GM23338 (cell line): ENCODE results near the gene AFF2. TPM values are rescaled to one million over a fixed set of nuclear protein-coding genes. Genes with fewer than 3 reads are reported as not detected.

ENCODE experiments used
- ATAC-seq: fragments of 200-7000 bp; cut with Tn5 transposase; 3 replicates; pipeline ENCODE4 v1.9.1; 2020
- DNase-seq: peaks from one replicate; pipeline ENCODE4 v3.0.0-alpha.2; 2015; ENCODE audit warnings: low spot score
- H2AFZ ChIP-seq: fragments of 200-600 bp; sonication (generic); 2 replicates; pipeline ENCODE4 v1.8.0; 2016; ENCODE audit warnings: antibody characterized with exemption, mild to moderate bottlenecking, moderate library complexity
- H3F3A ChIP-seq: fragments of 200-600 bp; sonication (generic); replicated peaks from 2 replicates; pipeline ENCODE4 v1.8.0; 2017; ENCODE audit warnings: antibody characterized with exemption, mixed run types, low read depth
- H3K27ac ChIP-seq: fragments of 200-600 bp; sonication (generic); 2 replicates; pipeline ENCODE4 v1.6.1; 2016; ENCODE audit warnings: low read depth
- H3K27me3 ChIP-seq: fragments of 200-600 bp; sonication (generic); 2 replicates; pipeline ENCODE4 v1.8.0; 2016; ENCODE audit warnings: mild to moderate bottlenecking, mixed run types, moderate library complexity; ENCODE audit not compliant: insufficient read depth
- H3K36me3 ChIP-seq: fragments of 200-600 bp; sonication (generic); 2 replicates; pipeline ENCODE4 v1.8.0; 2016; ENCODE audit warnings: mild to moderate bottlenecking; ENCODE audit not compliant: insufficient read depth
- H3K4me1 ChIP-seq: fragments of 200-600 bp; sonication (generic); 2 replicates; pipeline ENCODE4 v1.8.0; 2016; ENCODE audit warnings: mild to moderate bottlenecking, moderate library complexity; ENCODE audit not compliant: insufficient read depth
- H3K4me2 ChIP-seq: fragments of 200-600 bp; sonication (generic); 2 replicates; pipeline ENCODE4 v1.7.1; 2017; ENCODE audit warnings: mixed run types
- H3K4me3 ChIP-seq: fragments of 200-600 bp; sonication (generic); 2 replicates; pipeline ENCODE4 v1.6.1; 2016; ENCODE audit warnings: mixed run types
- H3K79me2 ChIP-seq: fragments of 200-600 bp; sonication (generic); replicated peaks from 2 replicates; pipeline ENCODE4 v1.8.0; 2017; ENCODE audit warnings: mild to moderate bottlenecking; ENCODE audit not compliant: insufficient read depth
- H3K9me2 ChIP-seq: fragments of 200-600 bp; sonication (generic); 2 replicates; pipeline ENCODE4 v1.8.0; 2017; ENCODE audit not compliant: insufficient read depth
- H4K20me1 ChIP-seq: fragments of 200-600 bp; sonication (generic); replicated peaks from 2 replicates; pipeline ENCODE4 v1.8.0; 2017; ENCODE audit warnings: mild to moderate bottlenecking; ENCODE audit not compliant: insufficient read depth
- H3K27ac Mint-ChIP-seq: 2 replicates; pipeline ENCODE4 v1.8.0; 2020; ENCODE audit warnings: inconsistent platforms, mild to moderate bottlenecking, moderate library complexity, mixed read lengths
- H3K27me3 Mint-ChIP-seq: 3 replicates; pipeline ENCODE4 v1.8.0; 2022; ENCODE audit warnings: low read depth, mild to moderate bottlenecking, moderate library complexity, mixed read lengths, inconsistent platforms; ENCODE audit not compliant: insufficient read depth, poor library complexity
- H3K36me3 Mint-ChIP-seq: 3 replicates; pipeline ENCODE4 v1.8.0; 2021; ENCODE audit warnings: low read depth, mild to moderate bottlenecking, inconsistent platforms, moderate library complexity, mixed read lengths
- H3K4me1 Mint-ChIP-seq: 3 replicates; pipeline ENCODE4 v1.8.0; 2020; ENCODE audit warnings: mild to moderate bottlenecking, inconsistent platforms, mixed read lengths
- H3K4me3 Mint-ChIP-seq: 3 replicates; pipeline ENCODE4 v1.8.0; 2021; ENCODE audit warnings: moderate library complexity, mild to moderate bottlenecking, inconsistent platforms, mixed read lengths
- H3K9me3 Mint-ChIP-seq: 3 replicates; pipeline ENCODE4 v1.8.0; 2020; ENCODE audit warnings: moderate library complexity, mild to moderate bottlenecking, inconsistent platforms, mixed read lengths
- CTCF ChIP-seq, 2 experiments: fragments of 200-600 bp in 1 of 2; sonication (generic) in 1 of 2; conservative IDR thresholded peaks; 2 replicates each; pipeline versions ENCODE4 v1.5.1 to v1.6.1; 2016 to 2017; ENCODE audit warnings: antibody characterized with exemption in 2 of 2, low read depth in 2 of 2, mild to moderate bottlenecking in 2 of 2, moderate library complexity in 1 of 2
- EZH2 ChIP-seq: fragments of 200-600 bp; sonication (generic); IDR thresholded peaks from one replicate; pipeline ENCODE4 v1.8.0; 2017; ENCODE audit warnings: antibody characterized with exemption, mild to moderate bottlenecking, low read depth; ENCODE audit not compliant: unreplicated experiment
- EZH2phosphoT487 ChIP-seq: fragments of 200-600 bp; sonication (generic); IDR thresholded peaks from one replicate; pipeline ENCODE4 v1.8.1; 2018; ENCODE audit warnings: antibody characterized with exemption; ENCODE audit not compliant: unreplicated experiment
- JUNB ChIP-seq: IDR thresholded peaks from one replicate; pipeline ENCODE4 v1.6.1; 2016; ENCODE audit warnings: antibody characterized with exemption; ENCODE audit not compliant: unreplicated experiment
- POLR2AphosphoS5 ChIP-seq: IDR thresholded peaks from 2 replicates; pipeline ENCODE4 v1.6.1; 2016; ENCODE audit warnings: antibody characterized with exemption, low read depth
- STAT1 ChIP-seq: IDR thresholded peaks from one replicate; pipeline ENCODE4 v1.6.1; 2016; ENCODE audit warnings: antibody characterized with exemption; ENCODE audit not compliant: unreplicated experiment
- ZNF114 ChIP-seq: fragments of 250-450 bp; sonication (Bioruptor Pico); IDR thresholded peaks from 2 replicates; pipeline ENCODE4 v1.5.0; 2020; ENCODE audit warnings: mild to moderate bottlenecking, moderate library complexity
- polyA plus RNA-seq: library from polyadenylated mRNA; unstranded; fragments of >200 nt; fragmentation: Nextera tagmentation; extraction: Ambion mirVana; gene quantifications from 2 replicates; pipeline ENCODE4 v1.2.1, GENCODE V29; 2016
- total RNA-seq: library from RNA; depleted of rRNA; stranded (reverse); fragments of >200 nt; shearing (Covaris generic); gene quantifications from 2 replicates; pipeline ENCODE4 v1.2.3, GENCODE V29; 2014
- TF ChIP-seq, protein P1 (sequence below): IDR thresholded peaks from 2 replicates; pipeline ENCODE4 v1.6.1; 2016; ENCODE audit warnings: antibody characterized with exemption
- TF ChIP-seq, protein P2 (sequence below): fragments of 250-450 bp; sonication (Bioruptor Pico); IDR thresholded peaks from 2 replicates; pipeline ENCODE4 v1.5.0; 2020; ENCODE audit warnings: mild to moderate bottlenecking, moderate library complexity
- TF ChIP-seq, protein P3 (sequence below): IDR thresholded peaks from one replicate; pipeline ENCODE4 v1.6.1; 2018; ENCODE audit warnings: antibody characterized with exemption; ENCODE audit not compliant: unreplicated experiment

AFF2 gene
- total and polyA plus RNA-seq, 2 experiments from 2014 or later: 1.6 to 5.8 TPM

DNA sequence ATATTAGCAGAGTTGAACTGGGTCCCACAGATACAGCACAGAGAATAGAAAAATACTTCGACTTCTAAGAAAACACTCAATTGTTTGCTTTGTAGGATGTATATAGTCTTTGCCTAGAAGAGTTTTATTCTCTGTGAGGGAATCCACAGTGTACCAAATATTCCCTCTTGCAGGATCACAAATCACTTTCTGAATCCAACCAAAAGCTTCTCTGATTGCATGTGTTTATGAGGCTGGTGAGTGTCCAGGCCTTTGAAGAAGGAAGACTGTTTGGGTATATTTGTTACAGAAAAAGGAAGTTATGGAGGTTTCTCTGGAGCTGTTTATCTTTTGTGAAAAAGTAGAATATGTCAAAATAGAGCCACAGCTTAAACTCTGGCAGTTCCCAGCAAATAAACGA is 423.2 kb downstream of the AFF2 start:
- no peaks in the 10 kb centered on the region for H3K9me2 ChIP-seq
- no peaks in the 10 kb centered on the region for H3K27me3 ChIP-seq
- no peak overlapping the region for H3K4me2 ChIP-seq
- H3K4me3 Mint-ChIP-seq: no peak overlapping the region
- H3F3A ChIP-seq: no peaks in the 10 kb centered on the region
- H3K27ac ChIP-seq: no peak overlapping the region
- H3K36me3 Mint-ChIP-seq: no peaks in the 10 kb centered on the region
- no peak overlapping the region for H3K4me3 ChIP-seq
- H3K27me3 Mint-ChIP-seq: no peaks in the 10 kb centered on the region
- no peak overlapping the region for H3K27ac Mint-ChIP-seq
- H4K20me1 ChIP-seq: no peaks in the 10 kb centered on the region
- H3K36me3 ChIP-seq: no peaks in the 10 kb centered on the region
- H3K9me3 Mint-ChIP-seq: no peaks in the 10 kb centered on the region
- TF ChIP-seq STAT1 (no peak), EZH2 (no peak), CTCF (conservative IDR thresholded peaks at IDR 0.05; ENCODE audit: low read depth in 2 of 2) (no peak), EZH2phosphoT487 (no peak), ZNF114 (no peak), POLR2AphosphoS5 (no peak), JUNB (no peak)
- TF ChIP-seq, protein P1, sequence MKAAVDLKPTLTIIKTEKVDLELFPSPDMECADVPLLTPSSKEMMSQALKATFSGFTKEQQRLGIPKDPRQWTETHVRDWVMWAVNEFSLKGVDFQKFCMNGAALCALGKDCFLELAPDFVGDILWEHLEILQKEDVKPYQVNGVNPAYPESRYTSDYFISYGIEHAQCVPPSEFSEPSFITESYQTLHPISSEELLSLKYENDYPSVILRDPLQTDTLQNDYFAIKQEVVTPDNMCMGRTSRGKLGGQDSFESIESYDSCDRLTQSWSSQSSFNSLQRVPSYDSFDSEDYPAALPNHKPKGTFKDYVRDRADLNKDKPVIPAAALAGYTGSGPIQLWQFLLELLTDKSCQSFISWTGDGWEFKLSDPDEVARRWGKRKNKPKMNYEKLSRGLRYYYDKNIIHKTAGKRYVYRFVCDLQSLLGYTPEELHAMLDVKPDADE: no peak
- TF ChIP-seq, protein P2, sequence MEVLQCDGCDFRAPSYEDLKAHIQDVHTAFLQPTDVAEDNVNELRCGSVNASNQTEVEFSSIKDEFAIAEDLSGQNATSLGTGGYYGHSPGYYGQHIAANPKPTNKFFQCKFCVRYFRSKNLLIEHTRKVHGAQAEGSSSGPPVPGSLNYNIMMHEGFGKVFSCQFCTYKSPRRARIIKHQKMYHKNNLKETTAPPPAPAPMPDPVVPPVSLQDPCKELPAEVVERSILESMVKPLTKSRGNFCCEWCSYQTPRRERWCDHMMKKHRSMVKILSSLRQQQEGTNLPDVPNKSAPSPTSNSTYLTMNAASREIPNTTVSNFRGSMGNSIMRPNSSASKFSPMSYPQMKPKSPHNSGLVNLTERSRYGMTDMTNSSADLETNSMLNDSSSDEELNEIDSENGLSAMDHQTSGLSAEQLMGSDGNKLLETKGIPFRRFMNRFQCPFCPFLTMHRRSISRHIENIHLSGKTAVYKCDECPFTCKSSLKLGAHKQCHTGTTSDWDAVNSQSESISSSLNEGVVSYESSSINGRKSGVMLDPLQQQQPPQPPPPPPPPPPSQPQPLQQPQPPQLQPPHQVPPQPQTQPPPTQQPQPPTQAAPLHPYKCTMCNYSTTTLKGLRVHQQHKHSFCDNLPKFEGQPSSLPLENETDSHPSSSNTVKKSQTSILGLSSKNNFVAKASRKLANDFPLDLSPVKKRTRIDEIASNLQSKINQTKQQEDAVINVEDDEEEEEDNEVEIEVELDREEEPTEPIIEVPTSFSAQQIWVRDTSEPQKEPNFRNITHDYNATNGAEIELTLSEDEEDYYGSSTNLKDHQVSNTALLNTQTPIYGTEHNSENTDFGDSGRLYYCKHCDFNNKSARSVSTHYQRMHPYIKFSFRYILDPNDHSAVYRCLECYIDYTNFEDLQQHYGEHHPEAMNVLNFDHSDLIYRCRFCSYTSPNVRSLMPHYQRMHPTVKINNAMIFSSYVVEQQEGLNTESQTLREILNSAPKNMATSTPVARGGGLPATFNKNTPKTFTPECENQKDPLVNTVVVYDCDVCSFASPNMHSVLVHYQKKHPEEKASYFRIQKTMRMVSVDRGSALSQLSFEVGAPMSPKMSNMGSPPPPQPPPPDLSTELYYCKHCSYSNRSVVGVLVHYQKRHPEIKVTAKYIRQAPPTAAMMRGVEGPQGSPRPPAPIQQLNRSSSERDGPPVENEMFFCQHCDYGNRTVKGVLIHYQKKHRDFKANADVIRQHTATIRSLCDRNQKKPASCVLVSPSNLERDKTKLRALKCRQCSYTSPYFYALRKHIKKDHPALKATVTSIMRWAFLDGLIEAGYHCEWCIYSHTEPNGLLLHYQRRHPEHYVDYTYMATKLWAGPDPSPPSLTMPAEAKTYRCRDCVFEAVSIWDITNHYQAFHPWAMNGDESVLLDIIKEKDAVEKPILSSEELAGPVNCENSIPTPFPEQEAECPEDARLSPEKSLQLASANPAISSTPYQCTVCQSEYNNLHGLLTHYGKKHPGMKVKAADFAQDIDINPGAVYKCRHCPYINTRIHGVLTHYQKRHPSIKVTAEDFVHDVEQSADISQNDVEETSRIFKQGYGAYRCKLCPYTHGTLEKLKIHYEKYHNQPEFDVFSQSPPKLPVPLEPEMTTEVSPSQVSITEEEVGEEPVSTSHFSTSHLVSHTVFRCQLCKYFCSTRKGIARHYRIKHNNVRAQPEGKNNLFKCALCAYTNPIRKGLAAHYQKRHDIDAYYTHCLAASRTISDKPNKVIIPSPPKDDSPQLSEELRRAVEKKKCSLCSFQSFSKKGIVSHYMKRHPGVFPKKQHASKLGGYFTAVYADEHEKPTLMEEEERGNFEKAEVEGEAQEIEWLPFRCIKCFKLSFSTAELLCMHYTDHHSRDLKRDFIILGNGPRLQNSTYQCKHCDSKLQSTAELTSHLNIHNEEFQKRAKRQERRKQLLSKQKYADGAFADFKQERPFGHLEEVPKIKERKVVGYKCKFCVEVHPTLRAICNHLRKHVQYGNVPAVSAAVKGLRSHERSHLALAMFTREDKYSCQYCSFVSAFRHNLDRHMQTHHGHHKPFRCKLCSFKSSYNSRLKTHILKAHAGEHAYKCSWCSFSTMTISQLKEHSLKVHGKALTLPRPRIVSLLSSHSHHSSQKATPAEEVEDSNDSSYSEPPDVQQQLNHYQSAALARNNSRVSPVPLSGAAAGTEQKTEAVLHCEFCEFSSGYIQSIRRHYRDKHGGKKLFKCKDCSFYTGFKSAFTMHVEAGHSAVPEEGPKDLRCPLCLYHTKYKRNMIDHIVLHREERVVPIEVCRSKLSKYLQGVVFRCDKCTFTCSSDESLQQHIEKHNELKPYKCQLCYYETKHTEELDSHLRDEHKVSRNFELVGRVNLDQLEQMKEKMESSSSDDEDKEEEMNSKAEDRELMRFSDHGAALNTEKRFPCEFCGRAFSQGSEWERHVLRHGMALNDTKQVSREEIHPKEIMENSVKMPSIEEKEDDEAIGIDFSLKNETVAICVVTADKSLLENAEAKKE (CRISPR knock-in tag): no peak
- TF ChIP-seq, protein P3, sequence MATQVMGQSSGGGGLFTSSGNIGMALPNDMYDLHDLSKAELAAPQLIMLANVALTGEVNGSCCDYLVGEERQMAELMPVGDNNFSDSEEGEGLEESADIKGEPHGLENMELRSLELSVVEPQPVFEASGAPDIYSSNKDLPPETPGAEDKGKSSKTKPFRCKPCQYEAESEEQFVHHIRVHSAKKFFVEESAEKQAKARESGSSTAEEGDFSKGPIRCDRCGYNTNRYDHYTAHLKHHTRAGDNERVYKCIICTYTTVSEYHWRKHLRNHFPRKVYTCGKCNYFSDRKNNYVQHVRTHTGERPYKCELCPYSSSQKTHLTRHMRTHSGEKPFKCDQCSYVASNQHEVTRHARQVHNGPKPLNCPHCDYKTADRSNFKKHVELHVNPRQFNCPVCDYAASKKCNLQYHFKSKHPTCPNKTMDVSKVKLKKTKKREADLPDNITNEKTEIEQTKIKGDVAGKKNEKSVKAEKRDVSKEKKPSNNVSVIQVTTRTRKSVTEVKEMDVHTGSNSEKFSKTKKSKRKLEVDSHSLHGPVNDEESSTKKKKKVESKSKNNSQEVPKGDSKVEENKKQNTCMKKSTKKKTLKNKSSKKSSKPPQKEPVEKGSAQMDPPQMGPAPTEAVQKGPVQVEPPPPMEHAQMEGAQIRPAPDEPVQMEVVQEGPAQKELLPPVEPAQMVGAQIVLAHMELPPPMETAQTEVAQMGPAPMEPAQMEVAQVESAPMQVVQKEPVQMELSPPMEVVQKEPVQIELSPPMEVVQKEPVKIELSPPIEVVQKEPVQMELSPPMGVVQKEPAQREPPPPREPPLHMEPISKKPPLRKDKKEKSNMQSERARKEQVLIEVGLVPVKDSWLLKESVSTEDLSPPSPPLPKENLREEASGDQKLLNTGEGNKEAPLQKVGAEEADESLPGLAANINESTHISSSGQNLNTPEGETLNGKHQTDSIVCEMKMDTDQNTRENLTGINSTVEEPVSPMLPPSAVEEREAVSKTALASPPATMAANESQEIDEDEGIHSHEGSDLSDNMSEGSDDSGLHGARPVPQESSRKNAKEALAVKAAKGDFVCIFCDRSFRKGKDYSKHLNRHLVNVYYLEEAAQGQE: no peak
- H2AFZ ChIP-seq: no peak overlapping the region
- no peaks in the 10 kb centered on the region for H3K4me1 Mint-ChIP-seq
- no peak for ATAC-seq
- DNase-seq: no peak
- H3K4me1 ChIP-seq: no peaks in the 10 kb centered on the region
- H3K79me2 ChIP-seq: no peaks in the 10 kb centered on the region
